Natural killer cell (primary cell): ENCODE data around the gene VKORC1. TPM values are rescaled to one million over a fixed set of nuclear protein-coding genes. Genes with fewer than 3 reads are reported as not detected.

Experiments
- ATAC-seq, 3 donors: fragments of 150-1000 bp in 2 of 3; fragments of 200-7000 bp in 1 of 3; cut with Tn5 transposase; 1 replicate in 1 of 3; 2 replicates in 2 of 3; pipeline ENCODE4 v1.10.0; 2021; ENCODE audit warnings: mild to moderate bottlenecking in 2 of 3, moderate library complexity in 2 of 3
- DNase-seq, 2 donors: peaks; one replicate each; pipeline versions ENCODE4 v3.0.0 to v3.0.0-alpha.2; 2013 to 2021; ENCODE audit warnings: mixed read lengths in 1 of 2
- H3K27ac ChIP-seq: one replicate; pipeline ENCODE4 v1.5.1; 2013; ENCODE audit warnings: mild to moderate bottlenecking, low read length
- H3K27me3 ChIP-seq: one replicate; pipeline ENCODE4 v1.6.1; 2013; ENCODE audit warnings: low read length; ENCODE audit not compliant: control insufficient read depth, insufficient read depth
- H3K36me3 ChIP-seq: one replicate; pipeline ENCODE4 v1.6.1; 2013; ENCODE audit warnings: low read length; ENCODE audit not compliant: control insufficient read depth, insufficient read depth
- H3K4me1 ChIP-seq: one replicate; pipeline ENCODE4 v1.6.1; 2013; ENCODE audit warnings: low read length; ENCODE audit not compliant: control insufficient read depth, insufficient read depth
- H3K4me3 ChIP-seq: one replicate; pipeline ENCODE4 v1.5.1; 2013; ENCODE audit warnings: low read length
- H3K9me3 ChIP-seq: one replicate; pipeline ENCODE4 v1.6.1; 2013; ENCODE audit warnings: low read length; ENCODE audit not compliant: control insufficient read depth, insufficient read depth
- H3K27ac Mint-ChIP-seq, 2 donors: one replicate each; pipeline ENCODE4 v1.8.0; 2022; ENCODE audit warnings: mild to moderate bottlenecking in 2 of 2, mixed read lengths in 2 of 2, moderate library complexity in 1 of 2
- H3K27me3 Mint-ChIP-seq, 2 donors: one replicate each; pipeline ENCODE4 v1.8.0; 2022; ENCODE audit warnings: low read depth in 2 of 2, mixed read lengths in 2 of 2
- H3K36me3 Mint-ChIP-seq: one replicate; pipeline ENCODE4 v1.8.0; 2022; ENCODE audit warnings: mixed read lengths
- H3K4me1 Mint-ChIP-seq, 2 donors: one replicate each; pipeline ENCODE4 v1.8.0; 2022; ENCODE audit warnings: mixed read lengths in 2 of 2
- H3K4me3 Mint-ChIP-seq: one replicate; pipeline ENCODE4 v1.8.0; 2022; ENCODE audit warnings: mild to moderate bottlenecking, moderate library complexity, mixed read lengths
- H3K9me3 Mint-ChIP-seq, 2 donors: one replicate each; pipeline ENCODE4 v1.8.0; 2022; ENCODE audit warnings: mixed read lengths in 2 of 2
- CTCF ChIP-seq: fragments of 200-600 bp; IDR thresholded peaks from one replicate; pipeline ENCODE4 v1.8.0; 2022; ENCODE audit warnings: antibody characterized with exemption
- WGBS: methylation state at CpG from one replicate; pipeline ENCODE4 v1.1.7; 2013; ENCODE audit warnings: missing lambda C conversion rate; ENCODE audit not compliant: insufficient coverage; 5-methylcytosine and 5-hydroxymethylcytosine counted together
- intact Hi-C: fragments of 100-400 bp; cut with micrococcal nuclease; formaldehyde crosslinking; loops from one replicate; pipeline ENCODE4 v1.14.2; 2022
- total RNA-seq, 4 donors: library from RNA; stranded (reverse); fragments of 120-200 nt in 1 of 4; gene quantifications; one replicate each; pipeline versions ENCODE4 v1.2.3 to v1.2.4, GENCODE V29; 2013 to 2022

VKORC1 gene
- total RNA-seq, 3 donors from 2014 or later (not counting 1 experiment from before 2014, with no cell fraction given), result 35.9 to 42.1 (median 41.8) TPM

- Histone ChIP-seq H3K36me3 (peaks cover 52% of the 10 kb centered on the region), H3K27me3 (no peaks in the 10 kb centered on the region), H3K4me3 (no peak overlapping the region), H3K4me1 (peaks cover 11% of the 10 kb centered on the region), H3K9me3 (no peaks in the 10 kb centered on the region), H3K27ac (no peak overlapping the region)
- DNase-seq (no peak), ATAC-seq (no peak)
- no peak for TF ChIP-seq CTCF
- intact Hi-C loops, result no loop called here
- Mint-ChIP-seq H3K4me1 (peaks cover 6 to 26% of the 10 kb centered on the region in 2 donors), H3K4me3 (no peak overlapping the region), H3K9me3 (no peaks in the 10 kb centered on the region), H3K27me3 (no peaks in the 10 kb centered on the region), H3K36me3 (no peaks in the 10 kb centered on the region), H3K27ac (no peak overlapping the region)
- WGBS, result 95% methylated on average over 18 of the region's 18 CpGs
Observed at GRCh38 chr16:31085873-31086628, 8.5 kb downstream of the VKORC1 start.

DNA sequence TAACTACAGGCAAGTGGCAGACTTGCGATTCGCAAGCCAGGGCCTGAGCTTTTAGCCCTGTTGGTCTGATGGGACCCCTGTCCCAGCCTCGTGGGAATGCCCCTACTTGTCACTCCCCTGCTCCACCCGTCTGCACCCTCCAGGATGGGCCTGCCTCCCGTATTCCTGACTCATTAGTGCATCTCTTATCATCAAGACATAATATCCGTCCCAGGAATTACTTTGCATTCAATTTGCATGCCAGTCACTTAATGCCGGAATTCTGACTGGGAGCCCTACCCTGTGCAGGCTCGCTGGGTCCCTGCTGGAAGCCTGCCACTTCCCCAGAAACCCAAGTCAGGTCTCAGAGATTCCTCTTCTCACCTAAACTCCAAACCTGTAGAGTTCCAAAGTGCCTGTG is 9.2 kb downstream of the VKORC1 start:
- ATAC-seq (no peak), DNase-seq (no peak)
- Histone ChIP-seq H3K27me3 (no peaks in the 10 kb centered on the region), H3K9me3 (no peaks in the 10 kb centered on the region), H3K4me3 (no peak overlapping the region), H3K27ac (no peak overlapping the region), H3K36me3 (peaks cover 52% of the 10 kb centered on the region), H3K4me1 (peaks cover 17% of the 10 kb centered on the region)
- Mint-ChIP-seq H3K4me3 (no peak overlapping the region), H3K9me3 (no peaks in the 10 kb centered on the region), H3K36me3 (no peaks in the 10 kb centered on the region), H3K27me3 (no peaks in the 10 kb centered on the region), H3K4me1 (peaks cover 6 to 31% of the 10 kb centered on the region in 2 donors), H3K27ac (no peak overlapping the region)
- TF ChIP-seq CTCF, result no peak
- intact Hi-C loops, result no loop called here
- 91% methylated on average over 8 of the region's 8 CpGs for WGBS

DNA sequence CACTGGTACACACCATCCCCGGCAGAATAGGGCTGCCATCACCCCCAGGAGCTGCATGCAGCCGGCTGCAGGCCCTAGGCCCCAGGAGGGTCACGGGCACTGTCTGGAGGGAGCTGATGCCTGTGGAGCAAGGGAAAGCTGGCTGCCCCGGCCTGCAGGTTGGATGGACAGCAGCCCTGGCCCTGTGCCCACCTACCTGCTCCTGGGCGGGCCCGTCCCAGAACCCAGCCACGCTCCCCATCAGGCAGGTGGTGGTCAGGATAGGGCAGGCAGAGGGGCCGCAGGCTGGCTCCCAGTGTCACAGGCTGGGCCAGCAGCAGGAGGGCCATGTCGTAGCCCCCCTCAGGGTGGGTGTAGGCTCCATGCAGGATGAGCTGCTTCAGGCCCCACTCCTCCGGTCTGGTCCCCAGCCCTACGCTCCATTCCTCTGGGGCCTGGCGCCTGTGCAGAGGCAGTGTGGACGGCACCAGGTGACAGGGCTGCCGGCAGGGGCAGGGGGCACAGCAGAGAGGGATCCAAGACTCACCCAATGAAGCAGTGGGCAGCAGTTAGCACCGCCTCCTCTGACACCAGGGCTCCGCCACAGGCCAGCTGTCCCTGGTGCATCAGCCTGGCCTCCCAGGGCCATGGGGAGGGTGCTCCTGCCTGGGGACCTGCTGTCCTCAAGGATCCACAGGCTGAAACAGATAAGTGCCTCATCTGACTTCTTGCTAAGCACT is 9.9 kb downstream of the VKORC1 start:
- H3K36me3 Mint-ChIP-seq, result no peaks in the 10 kb centered on the region
- no peak overlapping the region for H3K27ac Mint-ChIP-seq
- intact Hi-C loops, result no loop called here
- no peaks in the 10 kb centered on the region for H3K27me3 Mint-ChIP-seq
- peaks cover 24% of the 10 kb centered on the region for H3K4me1 ChIP-seq
- no peaks in the 10 kb centered on the region for H3K9me3 Mint-ChIP-seq
- TF ChIP-seq CTCF, result no peak
- H3K27ac ChIP-seq, result no peak overlapping the region
- no peak overlapping the region for H3K4me3 ChIP-seq
- DNase-seq (no peak), ATAC-seq (no peak)
- H3K4me3 Mint-ChIP-seq, result no peak overlapping the region
- 96% methylated on average over 16 of the region's 16 CpGs for WGBS
- no peaks in the 10 kb centered on the region for H3K9me3 ChIP-seq
- no peaks in the 10 kb centered on the region for H3K27me3 ChIP-seq
- H3K4me1 Mint-ChIP-seq, result peaks cover 12 to 38% of the 10 kb centered on the region in 2 donors
- peaks cover 57% of the 10 kb centered on the region for H3K36me3 ChIP-seq
